ENCODE data around the gene OSBPL8.
"Not testable (repeated sequence)": the region's sequence is repeated elsewhere in the genome, so short reads cannot be mapped to it uniquely, and the experiment has no call there.

OSBPL8 gene

DNA sequence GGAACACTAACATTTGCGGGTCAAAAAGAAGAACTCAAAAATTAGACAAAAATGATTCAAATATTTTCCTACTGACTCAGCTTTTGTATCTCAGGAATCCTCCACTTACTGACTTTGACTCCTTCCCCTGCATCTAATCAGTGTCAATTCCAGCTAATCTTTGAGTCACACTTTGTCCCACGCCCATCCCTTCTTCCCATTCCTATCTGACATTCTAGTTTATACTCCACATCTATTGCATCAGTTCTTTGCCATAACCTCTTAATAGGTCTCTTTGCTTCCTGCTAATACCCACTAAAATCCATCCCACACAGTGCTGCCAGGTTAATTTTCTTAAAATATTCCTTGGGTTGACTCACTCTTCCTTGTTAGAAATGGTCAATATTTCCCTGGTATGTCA lies 230.4 kb downstream of the OSBPL8 start:
- no peaks in the 10 kb centered on the region for H3K4me1 Mint-ChIP-seq
- H3K36me3 Mint-ChIP-seq (ENCODE audit: low read depth): peaks cover 5% of the 10 kb centered on the region
- no peaks in the 10 kb centered on the region for H3K27me3 Mint-ChIP-seq (ENCODE audit: low read depth)
- no peak overlapping the region for H3K27ac Mint-ChIP-seq
- TF ChIP-seq, protein P1, sequence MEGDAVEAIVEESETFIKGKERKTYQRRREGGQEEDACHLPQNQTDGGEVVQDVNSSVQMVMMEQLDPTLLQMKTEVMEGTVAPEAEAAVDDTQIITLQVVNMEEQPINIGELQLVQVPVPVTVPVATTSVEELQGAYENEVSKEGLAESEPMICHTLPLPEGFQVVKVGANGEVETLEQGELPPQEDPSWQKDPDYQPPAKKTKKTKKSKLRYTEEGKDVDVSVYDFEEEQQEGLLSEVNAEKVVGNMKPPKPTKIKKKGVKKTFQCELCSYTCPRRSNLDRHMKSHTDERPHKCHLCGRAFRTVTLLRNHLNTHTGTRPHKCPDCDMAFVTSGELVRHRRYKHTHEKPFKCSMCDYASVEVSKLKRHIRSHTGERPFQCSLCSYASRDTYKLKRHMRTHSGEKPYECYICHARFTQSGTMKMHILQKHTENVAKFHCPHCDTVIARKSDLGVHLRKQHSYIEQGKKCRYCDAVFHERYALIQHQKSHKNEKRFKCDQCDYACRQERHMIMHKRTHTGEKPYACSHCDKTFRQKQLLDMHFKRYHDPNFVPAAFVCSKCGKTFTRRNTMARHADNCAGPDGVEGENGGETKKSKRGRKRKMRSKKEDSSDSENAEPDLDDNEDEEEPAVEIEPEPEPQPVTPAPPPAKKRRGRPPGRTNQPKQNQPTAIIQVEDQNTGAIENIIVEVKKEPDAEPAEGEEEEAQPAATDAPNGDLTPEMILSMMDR (IDR thresholded peaks at IDR 0.05; ENCODE audit: unreplicated experiment in 3 of 3): no peak
- peaks cover 10% of the 10 kb centered on the region for H3K9me3 Mint-ChIP-seq
- no peak overlapping the region for H3K4me3 Mint-ChIP-seq

DNA sequence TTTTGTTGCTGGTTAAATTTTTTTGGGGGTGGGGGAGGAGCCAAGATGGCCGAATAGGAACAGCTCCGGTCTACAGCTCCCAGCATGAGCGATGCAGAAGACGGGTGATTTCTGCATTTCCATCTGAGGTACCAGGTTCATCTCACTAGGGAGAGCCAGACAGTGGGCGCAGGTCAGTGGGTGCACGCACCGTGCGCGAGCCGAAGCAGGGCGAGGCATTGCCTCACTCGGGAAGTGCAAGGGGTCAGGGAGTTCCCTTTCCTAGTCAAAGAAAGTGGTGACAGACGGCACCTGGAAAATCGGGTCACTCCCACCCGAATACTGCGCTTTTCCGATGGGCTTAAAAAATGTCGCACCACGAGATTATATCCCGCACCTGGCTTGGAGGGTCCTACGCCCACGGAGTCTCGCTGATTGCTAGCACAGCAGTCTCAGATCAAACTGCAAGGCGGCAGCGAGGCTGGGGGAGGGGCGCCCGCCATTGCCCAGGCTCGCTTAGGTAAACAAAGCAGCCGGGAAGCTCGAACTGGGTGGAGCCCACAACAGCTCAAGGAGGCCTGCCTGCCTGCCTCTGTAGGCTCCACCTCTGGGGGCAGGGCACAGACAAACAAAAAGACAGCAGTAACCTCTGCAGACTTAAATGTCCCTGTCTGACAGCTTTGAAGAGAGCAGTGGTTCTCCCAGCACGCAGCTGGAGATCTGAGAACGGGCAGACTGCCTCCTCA lies 239.8 kb downstream of the OSBPL8 start:
- H3K4me1 Mint-ChIP-seq; H3K36me3 Mint-ChIP-seq (ENCODE audit: low read depth); H3K27ac Mint-ChIP-seq; H3K27me3 Mint-ChIP-seq (ENCODE audit: low read depth): not testable (repeated sequence)
- Mint-ChIP-seq H3K4me3 (peak overlapping the region; percentile 62 to 74 (median 69)), H3K9me3 (peaks cover 14% of the 10 kb centered on the region)

DNA sequence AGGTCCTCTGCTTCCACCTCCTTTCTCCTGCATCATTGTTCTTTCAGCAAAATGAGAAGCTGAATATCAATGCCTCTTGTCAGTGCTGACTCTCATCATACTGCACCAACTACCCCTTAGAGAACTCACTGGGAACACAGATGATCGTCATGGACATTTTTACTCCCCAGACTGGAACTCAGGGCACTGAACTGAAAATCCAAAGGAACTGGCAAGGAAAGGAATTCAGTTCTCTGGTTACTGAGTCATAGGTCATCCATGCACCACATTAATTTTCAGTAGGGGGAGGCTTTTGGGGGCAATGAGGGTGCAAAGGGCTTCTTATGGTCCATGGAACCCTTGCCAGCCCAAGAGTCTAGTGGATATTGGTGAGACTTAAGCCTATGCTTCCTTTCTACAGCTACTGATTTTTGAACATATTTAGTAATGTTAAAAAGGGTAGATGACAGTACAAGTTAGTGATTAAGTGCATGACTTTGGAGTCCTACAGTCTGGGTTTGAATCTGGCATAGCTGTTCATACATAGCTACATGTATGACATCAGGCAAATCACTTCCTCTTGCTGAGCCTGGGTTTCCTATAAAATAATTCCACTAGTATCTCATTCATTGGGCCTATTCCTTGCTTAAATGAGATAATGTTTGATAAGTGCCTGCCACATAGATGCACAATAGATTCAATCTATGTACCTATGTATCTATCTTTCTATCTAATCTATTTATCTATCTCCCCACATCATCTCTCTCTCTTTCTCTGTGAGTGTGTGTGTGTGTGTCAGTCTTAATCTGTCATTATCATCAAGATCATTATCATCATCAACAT lies 240.6 kb downstream of the OSBPL8 start:
- Mint-ChIP-seq H3K36me3 (ENCODE audit: low read depth) (no peaks in the 10 kb centered on the region), H3K27me3 (ENCODE audit: low read depth) (no peaks in the 10 kb centered on the region), H3K9me3 (peaks cover 14% of the 10 kb centered on the region), H3K4me1 (no peaks in the 10 kb centered on the region), H3K4me3 (peak overlapping the region; percentile 62 to 74 (median 69)), H3K27ac (no peak overlapping the region)
- TF ChIP-seq, protein P1 (IDR thresholded peaks at IDR 0.05; ENCODE audit: unreplicated experiment in 3 of 3): no peak

DNA sequence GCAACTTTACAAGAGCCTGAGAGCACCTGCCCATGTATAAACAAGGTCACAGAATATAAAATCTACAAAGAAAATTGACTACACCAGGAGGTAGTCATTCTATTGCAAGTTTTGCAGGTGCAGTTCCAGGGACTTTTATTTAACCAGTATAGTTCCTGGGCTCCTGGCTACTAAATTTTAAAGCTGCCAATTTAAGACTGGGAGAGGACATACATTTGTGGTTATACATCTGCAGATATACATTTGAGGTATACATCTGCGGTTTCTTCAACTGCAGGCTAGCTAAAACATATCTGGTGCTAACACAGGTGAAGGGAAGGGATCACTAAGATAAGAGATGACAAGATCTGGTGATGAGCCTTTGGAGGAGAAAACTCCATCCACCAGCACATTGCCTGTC lies 241.6 kb downstream of the OSBPL8 start:
- Mint-ChIP-seq H3K9me3 (peaks cover 14% of the 10 kb centered on the region), H3K4me1 (no peaks in the 10 kb centered on the region), H3K36me3 (ENCODE audit: low read depth) (no peaks in the 10 kb centered on the region), H3K27me3 (ENCODE audit: low read depth) (no peaks in the 10 kb centered on the region), H3K4me3 (no peak overlapping the region), H3K27ac (no peak overlapping the region)
- TF ChIP-seq, protein P1 (IDR thresholded peaks at IDR 0.05; ENCODE audit: unreplicated experiment in 3 of 3): no peak

DNA sequence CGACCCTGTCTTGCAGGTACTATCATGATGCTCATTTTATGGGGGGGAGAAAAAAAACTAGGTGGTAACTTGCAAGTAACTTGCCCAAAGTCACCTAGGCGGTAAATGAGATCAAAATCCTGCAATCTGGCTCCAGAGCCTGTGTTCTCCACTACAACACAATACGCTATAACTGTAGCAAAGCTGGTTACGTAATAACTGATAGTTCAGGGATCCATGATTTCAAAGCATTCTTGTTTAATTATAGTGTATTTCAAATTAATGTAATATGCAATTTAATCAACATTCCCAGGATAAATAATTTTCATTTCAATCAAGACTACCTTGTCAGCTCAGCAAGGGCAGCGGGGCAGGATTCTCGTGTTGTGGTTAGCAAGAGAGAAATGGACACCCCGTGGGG lies 243.1 kb downstream of the OSBPL8 start:
- Mint-ChIP-seq H3K9me3 (peaks cover 11% of the 10 kb centered on the region), H3K4me1 (peaks cover 9% of the 10 kb centered on the region), H3K36me3 (ENCODE audit: low read depth) (no peaks in the 10 kb centered on the region), H3K4me3 (no peak overlapping the region), H3K27me3 (ENCODE audit: low read depth) (no peaks in the 10 kb centered on the region), H3K27ac (no peak overlapping the region)
- TF ChIP-seq, protein P1 (IDR thresholded peaks at IDR 0.05; ENCODE audit: unreplicated experiment in 3 of 3): no peak

DNA sequence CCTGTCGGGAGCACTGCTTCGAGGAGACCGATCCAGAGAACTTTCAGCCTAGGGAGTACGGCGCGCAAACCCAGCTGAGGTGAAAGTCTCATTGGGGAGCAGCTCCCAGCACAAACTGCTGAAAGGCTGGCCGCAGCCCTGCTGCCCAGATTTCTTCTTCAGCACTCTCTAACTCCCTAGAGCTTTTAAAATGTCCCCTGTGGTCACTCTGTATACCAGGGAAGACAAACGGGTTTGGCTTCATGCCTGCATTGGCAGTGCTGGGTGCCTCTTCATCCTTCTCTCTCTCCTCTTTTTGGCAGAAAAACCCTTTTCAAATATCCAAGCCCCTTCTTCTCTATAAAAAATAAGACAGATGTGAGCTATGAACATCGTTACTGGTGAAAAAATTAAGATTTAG lies 246.3 kb downstream of the OSBPL8 start:
- TF ChIP-seq, protein P1 (IDR thresholded peaks at IDR 0.05; ENCODE audit: unreplicated experiment in 3 of 3): no peak
- Mint-ChIP-seq H3K4me1 (peaks cover 14% of the 10 kb centered on the region), H3K9me3 (no peaks in the 10 kb centered on the region), H3K27me3 (ENCODE audit: low read depth) (no peaks in the 10 kb centered on the region), H3K36me3 (ENCODE audit: low read depth) (no peaks in the 10 kb centered on the region), H3K4me3 (no peak overlapping the region), H3K27ac (peak overlapping the region in 1 of 3 experiments; percentile 43)
